Gastroesophageal sphincter (tissue), 4 donors: ENCODE data around the gene CLEC4G. TPM values are rescaled to one million over a fixed set of nuclear protein-coding genes. Genes with fewer than 3 reads are reported as not detected.

Experiments used
- ATAC-seq: fragments of 150-250 bp; one replicate; pipeline ENCODE4 v1.9.1; 2016; ENCODE audit warnings: mild to moderate bottlenecking, moderate library complexity
- H3K27ac ChIP-seq, 4 donors: fragments of 200-600 bp; sonication (generic) in 3 of 4; 1 replicate in 3 of 4; 2 replicates in 1 of 4; pipeline ENCODE4 v1.5.1; 2016 to 2019
- H3K27me3 ChIP-seq: fragments of 200-600 bp; sonication (generic); one replicate; pipeline ENCODE4 v1.5.1; 2019
- H3K36me3 ChIP-seq, 2 donors: fragments of 200-600 bp; sonication (generic); one replicate each; pipeline ENCODE4 v1.5.1; 2019; ENCODE audit warnings: control low read depth in 1 of 2
- H3K4me1 ChIP-seq, 3 donors: fragments of 200-600 bp; sonication (generic); 1 replicate in 2 of 3; 2 replicates in 1 of 3; pipeline ENCODE4 v1.5.1; 2016 to 2019; ENCODE audit warnings: control low read depth in 2 of 3
- H3K4me3 ChIP-seq, 2 donors: fragments of 200-600 bp; sonication (generic); one replicate each; pipeline ENCODE4 v1.5.1; 2019; ENCODE audit warnings: mild to moderate bottlenecking in 1 of 2, moderate library complexity in 1 of 2
- H3K9me3 ChIP-seq, 3 donors: fragments of 200-600 bp; sonication (generic); one replicate each; pipeline ENCODE4 v1.5.1; 2017 to 2019; ENCODE audit warnings: control low read depth in 2 of 3
- CTCF ChIP-seq, 4 experiments: fragments of 200-600 bp in 2 of 4; fragments of 450-650 bp in 2 of 4; sonication (generic) in 1 of 4; IDR thresholded peaks; one replicate each; pipeline ENCODE4 v1.5.1; 2017 to 2019; ENCODE audit warnings: antibody characterized with exemption in 4 of 4, mild to moderate bottlenecking in 2 of 4, moderate library complexity in 2 of 4
- EP300 ChIP-seq: sonication (generic); formaldehyde crosslinking; IDR thresholded peaks from one replicate; pipeline ENCODE4 v1.6.1; 2017; ENCODE audit warnings: antibody characterized with exemption, mild to moderate bottlenecking
- POLR2A ChIP-seq, 2 donors: fragments of 450-650 bp; IDR thresholded peaks; one replicate each; pipeline ENCODE4 v1.6.1; 2017; ENCODE audit warnings: antibody characterized with exemption in 2 of 2, mild to moderate bottlenecking in 2 of 2, moderate library complexity in 1 of 2
- POLR2AphosphoS5 ChIP-seq: sonication (generic); formaldehyde crosslinking; IDR thresholded peaks from one replicate; pipeline ENCODE4 v1.6.1; 2017; ENCODE audit warnings: antibody characterized with exemption
- WGBS, 2 donors: methylation state at CpG; one replicate each; pipeline ENCODE4 v1.1.5; 2018; ENCODE audit warnings: low coverage in 1 of 2; 5-methylcytosine and 5-hydroxymethylcytosine counted together
- total RNA-seq, 4 donors: library from RNA; depleted of rRNA; stranded (reverse); fragments of >200 nt; gene quantifications; one replicate each; pipeline ENCODE4 v1.1.0, GENCODE V29; 2016

Gene CLEC4G
- total RNA-seq, 4 donors from 2014 or later: 1.1 to 6.8 (median 5.5) TPM; not detected in 1

DNA sequence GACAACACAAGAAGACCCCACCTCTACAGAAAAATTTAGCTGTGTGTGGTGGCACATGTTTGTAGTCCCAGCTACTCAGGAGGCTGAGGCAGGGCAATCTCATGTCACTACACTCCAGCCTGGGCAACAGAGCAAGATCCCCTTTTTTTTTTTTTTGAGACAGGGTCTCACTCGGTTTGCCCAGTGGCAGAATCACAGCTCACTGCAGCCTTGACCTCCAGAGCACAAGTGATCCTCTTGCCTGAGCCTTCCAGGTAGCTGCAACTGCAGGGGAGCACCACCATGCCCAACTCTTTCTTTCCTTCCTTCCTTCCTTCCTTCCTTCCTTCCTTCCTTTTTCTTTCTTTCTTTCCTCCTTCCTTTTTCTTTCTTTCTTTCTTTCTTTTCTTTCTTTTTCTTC is 4.2 kb upstream of the CLEC4G start:
- H3K27me3 ChIP-seq: peaks cover 69% of the 10 kb centered on the region
- H3K4me3 ChIP-seq: no peak overlapping the region
- H3K36me3 ChIP-seq: no peaks in the 10 kb centered on the region
- no peak overlapping the region for H3K27ac ChIP-seq
- H3K4me1 ChIP-seq: no peaks in the 10 kb centered on the region
- no peaks in the 10 kb centered on the region for H3K9me3 ChIP-seq
- no peak for TF ChIP-seq EP300
- TF ChIP-seq CTCF (IDR thresholded peaks at IDR 0.05): no peak
- TF ChIP-seq POLR2A (IDR thresholded peaks at IDR 0.05): no peak
- TF ChIP-seq POLR2AphosphoS5: no peak
- WGBS, 2 donors: 36 to 78% methylated on average over 1 of the region's 1 CpG
- ATAC-seq: no peak

- no peak overlapping the region for H3K27ac ChIP-seq
- TF ChIP-seq POLR2A (IDR thresholded peaks at IDR 0.05) (no peak), CTCF (IDR thresholded peaks at IDR 0.05) (no peak), POLR2AphosphoS5 (no peak), EP300 (no peak)
- H3K9me3 ChIP-seq: no peaks in the 10 kb centered on the region
- peaks cover 79% of the 10 kb centered on the region for H3K27me3 ChIP-seq
- WGBS, 2 donors: 52% methylated on average over 4 to 9 of the region's 12 CpGs
- peaks cover 0 to 11% (median 0%) of the 10 kb centered on the region in 3 donors for H3K4me1 ChIP-seq
- H3K36me3 ChIP-seq: no peaks in the 10 kb centered on the region
- no peak overlapping the region for H3K4me3 ChIP-seq
- no peak for ATAC-seq
Observed at GRCh38 chr19:7734220-7735203, 2.6 kb upstream of the CLEC4G start.

DNA sequence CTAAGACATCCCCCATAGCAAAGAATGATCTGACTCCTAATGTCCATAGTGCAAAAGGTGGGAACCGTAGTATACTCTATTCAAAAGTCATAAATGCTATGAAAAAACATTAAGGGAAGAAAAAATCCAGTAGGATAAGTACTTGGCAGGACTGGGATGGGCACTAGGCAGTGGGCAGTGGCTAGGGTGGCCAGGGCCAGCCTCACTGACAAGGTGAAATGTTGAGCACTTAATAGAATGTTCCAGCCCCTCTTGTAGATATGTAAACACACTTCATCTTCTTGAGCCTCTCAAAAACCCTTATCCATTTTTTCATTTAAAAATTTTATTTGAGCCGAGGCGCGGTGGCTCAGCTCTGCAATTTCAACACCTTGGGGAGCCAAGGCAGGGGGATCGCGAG is 1.5 kb upstream of the CLEC4G start:
- H3K9me3 ChIP-seq: no peaks in the 10 kb centered on the region
- H3K36me3 ChIP-seq: no peaks in the 10 kb centered on the region
- ATAC-seq: no peak
- H3K27me3 ChIP-seq: peaks cover 79% of the 10 kb centered on the region
- H3K4me1 ChIP-seq: peaks cover 0 to 11% (median 0%) of the 10 kb centered on the region in 3 donors
- no peak overlapping the region for H3K27ac ChIP-seq
- TF ChIP-seq POLR2A (IDR thresholded peaks at IDR 0.05): no peak
- no peak overlapping the region for H3K4me3 ChIP-seq
- WGBS, 2 donors: 48 to 64% methylated on average over 4 to 6 of the region's 6 CpGs

GRCh38 chr19:7731615-7732014 is 295 bp downstream of the CLEC4G start:
- ATAC-seq: no peak
- Histone ChIP-seq H3K4me3 (no peak overlapping the region), H3K9me3 (no peaks in the 10 kb centered on the region), H3K27me3 (peaks cover 77% of the 10 kb centered on the region), H3K27ac (no peak overlapping the region), H3K36me3 (no peaks in the 10 kb centered on the region), H3K4me1 (peaks cover 0 to 11% (median 0%) of the 10 kb centered on the region in 3 donors)
- WGBS, 2 donors: 100% methylated on average over 1 of the region's 5 CpGs; no CpG with 5 or more reads in 1 of the 2 donors
- no peak for TF ChIP-seq CTCF (IDR thresholded peaks at IDR 0.05)
- no peak for TF ChIP-seq EP300
- no peak for TF ChIP-seq POLR2A (IDR thresholded peaks at IDR 0.05)
- TF ChIP-seq POLR2AphosphoS5: no peak

DNA sequence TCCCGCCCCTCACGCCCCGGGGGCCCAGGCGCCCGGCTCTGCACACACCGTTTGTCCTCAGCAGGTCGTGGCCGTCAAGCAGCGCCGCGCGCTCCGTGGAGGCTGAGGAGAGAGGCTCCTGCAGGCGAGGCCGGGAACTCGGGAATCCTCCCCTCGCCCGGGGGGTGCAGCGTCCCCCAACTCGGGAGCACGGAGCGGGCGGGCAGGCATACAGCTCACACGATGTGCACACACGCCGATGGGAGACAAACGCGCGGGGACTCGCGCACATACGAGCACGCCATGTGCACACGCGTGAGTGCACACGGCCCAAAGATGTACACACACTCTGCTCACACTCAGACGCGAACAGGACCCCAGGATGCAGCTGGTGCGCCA is 703 bp downstream of the CLEC4G start:
- ATAC-seq: no peak
- TF ChIP-seq POLR2A (IDR thresholded peaks at IDR 0.05) (no peak), POLR2AphosphoS5 (no peak), CTCF (IDR thresholded peaks at IDR 0.05) (no peak), EP300 (no peak)
- no CpG with 5 or more reads among the region's 39 CpGs for WGBS, 2 donors
- Histone ChIP-seq H3K4me3 (no peak overlapping the region), H3K4me1 (peaks cover 0 to 11% (median 0%) of the 10 kb centered on the region in 3 donors), H3K9me3 (no peaks in the 10 kb centered on the region), H3K27me3 (peaks cover 78% of the 10 kb centered on the region), H3K27ac (no peak overlapping the region), H3K36me3 (no peaks in the 10 kb centered on the region)
